GM10248 (cell line): ENCODE results near the gene PHF21A.

ENCODE experiments used
- CTCF ChIA-PET: fragments of 300-600 bp; sonication (Branson Sonifier 250); formaldehyde crosslinking; extraction: SDS; loops from one replicate; lab custom pipeline; 2021; ENCODE audit warnings: antibody characterized with exemption; lab: Yijun Ruan, JAX
- POLR2A ChIA-PET: fragments of 350-650 bp; sonication (Branson Sonifier 250); formaldehyde crosslinking; extraction: SDS; loops from one replicate; lab custom pipeline; 2020; ENCODE audit warnings: antibody characterized with exemption; lab: Yijun Ruan, JAX
- DNase-seq: peaks from one replicate; pipeline ENCODE4 v3.0.0; 2012; ENCODE audit errors: extremely low spot score
- CTCF ChIP-seq: IDR thresholded peaks from 2 replicates; pipeline ENCODE4 v1.5.1; 2012; ENCODE audit warnings: mild to moderate bottlenecking, low read depth; ENCODE audit errors: extremely low read depth, missing control alignments, control extremely low read depth

The PHF21A gene

DNA sequence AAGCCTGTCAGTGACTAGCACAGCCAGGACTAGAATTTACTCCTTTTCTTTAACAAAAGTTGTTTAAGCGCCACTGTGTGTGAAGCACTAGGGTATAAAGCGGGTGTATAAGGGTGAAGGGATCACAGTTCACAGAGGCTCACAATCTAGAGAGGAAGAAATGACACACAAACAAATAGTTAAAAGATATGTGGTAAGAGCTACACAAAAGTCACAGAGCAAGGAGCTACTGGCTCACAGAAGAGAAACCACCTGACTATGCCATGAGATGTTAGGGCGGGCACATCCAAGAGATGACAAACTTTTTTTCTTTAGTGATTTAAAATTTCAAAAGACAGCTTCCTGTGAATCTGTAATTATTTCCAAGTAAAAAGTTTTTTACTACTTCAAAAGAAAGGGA is 55.6 kb downstream of the PHF21A start:
- no peak for TF ChIP-seq CTCF
- no peak for DNase-seq
- POLR2A ChIA-PET: no interaction called here
- CTCF ChIA-PET: interaction anchor here (0.8 to 1.4 kb wide), 7 partner anchors 11 to 100 kb away, joined by 3 to 5 read pairs (median 3); no protein-coding TSS in a partner anchor

- DNase-seq: no peak
- CTCF ChIA-PET: no interaction called here
- POLR2A ChIA-PET: no interaction called here
- no peak for TF ChIP-seq CTCF
Measured at GRCh38 chr11:46064221-46064620, 57.0 kb downstream of the PHF21A start.

- ChIA-PET POLR2A (no interaction called here), CTCF (no interaction called here)
- no peak for DNase-seq
- TF ChIP-seq CTCF: no peak
Measured at GRCh38 chr11:46063138-46063537, 58.1 kb downstream of the PHF21A start.

DNA sequence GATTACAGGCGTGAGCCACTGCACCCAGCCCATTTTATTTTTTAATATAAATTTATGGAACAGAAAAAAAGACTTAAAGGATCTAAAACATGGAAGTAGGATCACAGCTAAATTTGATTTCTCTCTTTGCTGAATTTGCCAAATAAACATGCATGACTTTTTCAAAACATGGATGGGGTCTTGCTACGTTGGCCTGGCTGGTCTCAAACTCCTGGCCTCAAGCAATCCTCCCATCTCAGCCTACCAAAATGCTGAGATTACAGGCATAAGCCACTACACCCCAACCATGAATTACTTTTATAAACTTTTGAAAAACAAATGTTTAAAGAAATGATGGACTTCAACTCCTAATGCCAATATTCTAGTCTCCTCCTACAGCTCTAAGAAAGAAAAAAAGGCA is 61.2 kb downstream of the PHF21A start:
- CTCF ChIA-PET: interaction anchor here (1.8 to 2.0 kb wide), 2 partner anchors 21 to 53 kb away, joined by 4 to 5 read pairs; no protein-coding TSS in a partner anchor
- DNase-seq: no peak
- TF ChIP-seq CTCF: no peak
- POLR2A ChIA-PET: no interaction called here

- CTCF ChIA-PET: interaction anchor here (1.1 to 1.8 kb wide), 2 partner anchors 25 to 92 kb away, joined by 4 to 5 read pairs; no protein-coding TSS in a partner anchor
- POLR2A ChIA-PET: no interaction called here
- no peak for TF ChIP-seq CTCF
- DNase-seq: no peak
Measured at GRCh38 chr11:46057489-46057888, 63.8 kb downstream of the PHF21A start.

DNA sequence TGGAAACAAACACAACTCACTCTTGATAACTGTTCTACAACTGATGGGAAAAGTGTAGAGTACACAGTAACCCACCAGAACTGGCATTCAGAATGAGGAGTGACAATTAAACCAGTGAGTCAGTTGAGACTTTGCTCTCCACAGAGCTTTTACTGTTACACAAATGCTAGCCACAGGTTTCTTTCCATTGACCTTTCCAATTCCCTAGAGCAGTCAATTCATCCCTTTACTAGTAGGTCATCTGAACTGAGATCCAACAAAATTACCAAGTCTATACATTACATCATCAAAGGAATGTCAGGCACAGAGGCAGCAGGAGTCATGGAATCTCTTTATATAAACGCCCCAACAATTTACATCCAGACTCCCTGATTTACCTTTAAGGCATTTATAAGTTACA is 65.9 kb downstream of the PHF21A start:
- no peak for DNase-seq
- no peak for TF ChIP-seq CTCF
- POLR2A ChIA-PET: no interaction called here
- CTCF ChIA-PET: interaction anchor here (1.5 kb wide), 1 partner anchor 8 kb away, joined by 5 read pairs; no protein-coding TSS in a partner anchor
